NCI-H774 (cell line): Measurements from ENCODE around the gene CHST13.

Source experiments
- DNase-seq: peaks from one replicate; lab custom pipeline; 2025; lab: John Stamatoyannopoulos, UW

Gene CHST13

DNA sequence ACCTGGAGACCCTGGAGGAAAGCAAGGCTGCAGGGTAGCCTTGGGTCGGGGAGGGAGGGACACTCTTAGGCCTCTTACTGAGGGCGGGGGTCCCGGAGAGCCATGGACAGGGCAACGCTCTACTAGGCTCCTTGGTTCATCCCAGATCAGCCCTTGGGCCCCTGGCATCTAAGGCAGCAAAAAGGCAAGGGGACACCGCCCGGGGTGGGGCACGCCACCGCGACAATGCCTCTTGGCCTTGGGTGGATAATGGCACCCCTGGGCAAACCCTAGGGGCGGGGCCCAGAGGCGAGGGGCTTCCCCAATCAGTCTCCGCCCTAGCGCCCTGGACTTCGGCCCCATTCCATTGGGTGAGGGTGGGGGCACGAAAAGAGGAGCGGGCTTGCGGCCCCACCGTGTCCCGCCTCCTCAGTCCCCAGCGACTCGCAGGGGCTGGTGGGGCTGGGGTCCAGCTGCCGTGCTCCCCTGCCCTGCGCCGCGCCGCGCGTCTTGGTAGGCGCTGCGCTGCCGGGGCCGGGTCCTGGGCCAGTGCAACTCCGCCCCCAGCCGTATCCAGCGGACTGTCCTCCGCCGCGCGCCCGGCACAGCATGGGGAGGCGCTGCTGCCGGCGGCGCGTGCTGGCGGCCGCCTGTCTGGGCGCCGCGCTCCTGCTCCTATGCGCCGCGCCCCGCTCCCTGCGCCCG is at the start of gene CHST13:
TSS of gene CHST13 (plus strand) at position 411 of the 684 bp plus-strand sequence. CDS start at position 589, 178 bp downstream.
- peak; percentile 28 for DNase-seq

GRCh38 chr3:126474498-126475412 is 49.2 kb upstream of the CHST13 start:
- no peak for DNase-seq

GRCh38 chr3:126475413-126476114 is 48.4 kb upstream of the CHST13 start, which contains the start of gene ZXDC:
Gene ZXDC, minus strand, starts transcription at chr3:126475891. Its CDS starts 26 bp downstream, at chr3:126475865.
- DNase-seq, result peak; percentile 95

- peak; percentile 67 for DNase-seq
These were observed 47.5 kb upstream of the CHST13 start for GRCh38 chr3:126476166-126477060.

- no peak for DNase-seq
These were observed 46.9 kb upstream of the CHST13 start for GRCh38 chr3:126477061-126477380.

GRCh38 chr3:126478581-126479310 is 45.2 kb upstream of the CHST13 start:
- DNase-seq, result no peak

- DNase-seq, result no peak
These were observed 44.3 kb upstream of the CHST13 start for GRCh38 chr3:126479642-126480041.

DNA sequence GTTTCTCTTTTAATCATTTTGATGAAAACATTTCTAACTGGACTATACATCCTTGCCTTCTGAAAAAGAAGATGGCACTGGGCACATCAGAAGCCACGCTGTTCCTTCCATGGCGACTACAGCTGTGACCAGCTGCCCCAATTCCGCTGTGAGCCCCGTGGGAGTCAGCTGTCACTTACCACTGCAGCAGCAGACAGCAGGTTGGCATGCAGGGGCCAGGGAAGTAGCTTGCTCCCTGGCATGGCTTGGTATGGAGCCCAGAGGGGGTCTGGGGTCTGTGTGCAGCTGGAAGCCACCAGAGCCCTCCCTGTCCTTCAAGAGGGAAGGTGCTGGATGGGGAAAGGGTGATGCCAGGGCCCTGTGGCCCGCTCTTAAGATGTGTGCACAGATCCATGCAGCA is 43.7 kb upstream of the CHST13 start:
- DNase-seq, result no peak

DNA sequence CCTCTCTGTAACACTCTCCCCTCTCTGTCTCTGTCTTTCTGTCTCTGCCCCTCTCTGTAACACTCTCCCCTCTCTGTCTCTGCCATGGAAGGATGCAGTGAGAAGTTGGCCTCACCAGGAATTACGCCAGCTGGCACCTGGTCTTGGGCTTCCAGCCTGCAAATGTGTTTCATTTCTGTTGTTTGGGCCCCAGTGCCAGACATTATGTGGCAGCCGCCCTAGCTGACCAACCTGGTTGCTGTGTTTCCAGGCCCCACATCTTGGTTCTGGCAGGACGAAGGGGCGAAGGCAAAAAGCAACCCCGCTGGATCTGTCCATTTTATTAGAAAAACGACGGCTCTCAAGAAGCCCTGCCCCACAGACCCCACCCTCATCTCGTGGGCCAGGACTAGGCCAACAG is 43.1 kb upstream of the CHST13 start:
- no peak for DNase-seq

- DNase-seq, result no peak
These were observed 42.0 kb upstream of the CHST13 start for GRCh38 chr3:126481808-126482502.

GRCh38 chr3:126482503-126483255 is 41.3 kb upstream of the CHST13 start:
- DNase-seq, result no peak

DNA sequence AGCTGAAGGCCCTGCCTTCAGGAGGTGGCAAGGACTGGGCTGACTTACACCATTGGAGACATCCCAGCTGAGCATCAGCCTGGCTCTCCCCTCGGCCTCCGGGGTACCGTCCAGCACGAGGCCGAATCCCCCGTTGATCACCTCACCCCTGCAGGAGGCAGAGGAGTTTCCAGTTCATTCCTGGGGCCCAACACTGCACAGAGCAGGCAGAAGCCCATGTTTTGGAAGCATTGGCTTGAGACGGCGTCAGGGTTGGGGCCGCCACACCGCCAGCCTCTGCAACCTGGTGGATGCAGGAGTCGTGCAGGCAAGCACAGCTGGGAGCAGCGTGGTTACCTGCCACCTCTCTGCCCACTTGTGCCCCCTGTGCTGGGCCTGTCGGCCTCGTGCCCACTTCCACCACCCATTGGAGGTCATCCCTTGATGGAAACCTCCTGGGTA is 40.6 kb upstream of the CHST13 start:
- DNase-seq, result no peak

- DNase-seq, result no peak
These were observed 39.8 kb upstream of the CHST13 start for GRCh38 chr3:126484148-126484547.

GRCh38 chr3:126484662-126485061 is 39.3 kb upstream of the CHST13 start:
- DNase-seq, result no peak

- DNase-seq, result no peak
These were observed 38.6 kb upstream of the CHST13 start for GRCh38 chr3:126485176-126485897.

GRCh38 chr3:126485956-126486355 is 38.0 kb upstream of the CHST13 start:
- no peak for DNase-seq

DNA sequence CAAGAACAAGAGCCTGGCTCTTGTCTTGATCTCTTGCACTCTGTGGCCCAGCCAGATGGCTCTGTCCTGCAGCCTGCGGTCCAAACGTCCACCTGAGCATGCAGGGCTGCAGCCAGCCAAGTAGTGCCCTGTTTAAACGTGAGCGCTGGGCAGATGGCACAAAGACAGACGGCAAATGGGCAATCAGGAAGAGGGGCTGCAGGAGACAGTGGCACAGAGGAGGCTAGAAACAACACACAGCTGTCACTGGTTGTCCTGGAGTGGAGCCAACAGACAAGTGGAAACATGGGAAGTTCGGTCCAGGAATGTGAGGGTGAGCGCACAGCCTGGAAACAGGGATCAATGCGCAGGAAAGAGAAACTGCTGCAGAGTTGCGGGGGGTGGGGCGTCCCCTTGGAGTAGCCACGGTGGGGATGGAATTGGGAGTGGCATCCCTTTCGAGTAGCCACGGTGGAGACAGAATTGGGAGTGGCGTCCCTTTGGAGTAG is 37.6 kb upstream of the CHST13 start:
- DNase-seq, result no peak

DNA sequence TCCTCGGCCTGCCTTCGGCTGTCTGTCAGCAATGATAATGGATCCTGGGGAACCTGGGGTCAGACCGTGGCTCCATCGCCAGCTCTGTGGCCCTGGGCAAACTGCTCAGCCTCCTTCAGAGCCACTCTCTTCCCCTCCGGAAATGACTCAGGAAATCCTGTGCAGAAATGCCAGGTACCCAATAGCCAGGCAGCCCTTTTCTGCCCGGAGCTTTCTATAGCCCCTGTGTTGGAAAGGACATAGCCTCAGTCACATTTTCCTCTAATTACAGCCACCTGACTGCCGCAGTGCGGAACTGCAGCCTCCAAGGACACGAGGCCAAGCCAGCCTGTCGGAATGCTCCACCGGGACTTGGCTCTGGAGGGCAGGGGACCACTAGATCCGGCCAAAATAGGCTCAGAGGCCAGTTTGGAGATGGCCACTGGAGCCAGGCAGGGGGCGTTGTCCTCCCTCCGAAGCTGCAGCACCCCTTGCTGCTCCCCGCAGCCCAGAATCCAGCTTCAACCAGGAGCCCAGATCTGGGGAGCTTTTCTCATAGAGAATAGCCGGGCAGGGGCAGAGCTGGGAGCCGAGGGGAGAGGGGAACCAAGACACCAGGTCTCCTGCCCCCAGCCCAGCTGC is 36.7 kb upstream of the CHST13 start:
- DNase-seq, result no peak
